OCI-LY3 (cell line): ENCODE results near the gene IBA57.

Experiments used
- H2AFZ ChIP-seq: fragments of 200-600, 300-600 bp; shearing (Covaris generic); 2 replicates; pipeline ENCODE4 v1.6.0; 2014; ENCODE audit warnings: antibody characterized with exemption, low read depth, low read length
- H3K27ac ChIP-seq: fragments of 200-600, 300-600 bp; sonication (generic); 2 replicates; pipeline ENCODE4 v1.5.1; 2014; ENCODE audit warnings: mild to moderate bottlenecking, low read length, moderate library complexity, mixed read lengths
- H3K27me3 ChIP-seq: fragments of 200-600, 300-600 bp; sonication (generic); 2 replicates; pipeline ENCODE4 v1.6.1; 2014; ENCODE audit warnings: low read depth, low read length, mixed read lengths
- H3K36me3 ChIP-seq: fragments of 200-600, 300-600 bp; sonication (generic); replicated peaks from 2 replicates; pipeline ENCODE3; 2014; ENCODE audit warnings: low read depth, low read length, mixed read lengths
- H3K4me1 ChIP-seq: fragments of 300-600, 200-600 bp; sonication (generic); 2 replicates; pipeline ENCODE4 v1.6.1; 2014; ENCODE audit warnings: low read length, mixed read lengths
- H3K4me2 ChIP-seq: fragments of 200-600, 300-600 bp; sonication (generic); 2 replicates; pipeline ENCODE4 v1.6.1; 2014; ENCODE audit warnings: low read length, mixed read lengths
- H3K4me3 ChIP-seq: fragments of 300-600, 200-600 bp; sonication (generic); 2 replicates; pipeline ENCODE4 v1.5.1; 2014; ENCODE audit warnings: antibody characterized with exemption, mild to moderate bottlenecking, low read length, moderate library complexity
- H3K79me2 ChIP-seq: fragments of 300-600, 200-600 bp; shearing (Covaris generic); 2 replicates; pipeline ENCODE4 v1.6.1; 2014; ENCODE audit warnings: mild to moderate bottlenecking, low read length, mixed read lengths
- H3K9ac ChIP-seq: fragments of 300-600, 200-600 bp; shearing (Covaris generic); 2 replicates; pipeline ENCODE4 v1.6.0; 2014; ENCODE audit warnings: mild to moderate bottlenecking, low read length, moderate library complexity
- H3K9me3 ChIP-seq: fragments of 200-600, 300-600 bp; shearing (Covaris generic); 2 replicates; pipeline ENCODE4 v1.6.1; 2014; ENCODE audit warnings: low read length, mixed read lengths; ENCODE audit not compliant: insufficient read depth
- H4K20me1 ChIP-seq: fragments of 200-600, 300-600 bp; sonication (generic); 2 replicates; pipeline ENCODE4 v1.6.1; 2016; ENCODE audit warnings: low read length, mixed read lengths; ENCODE audit not compliant: insufficient read depth
- EZH2phosphoT487 ChIP-seq: fragments of 200-600 bp; shearing (Covaris generic); IDR thresholded peaks from 2 replicates; pipeline ENCODE4 v1.6.1; 2018; ENCODE audit warnings: antibody characterized with exemption, mixed run types, low read depth
- TF ChIP-seq, protein P1 (sequence below): fragments of 200-600, 300-600 bp; sonication (generic); IDR thresholded peaks from 2 replicates; pipeline ENCODE4 v1.5.1; 2014; ENCODE audit warnings: antibody characterized with exemption, low read length, low read depth

IBA57 gene

DNA sequence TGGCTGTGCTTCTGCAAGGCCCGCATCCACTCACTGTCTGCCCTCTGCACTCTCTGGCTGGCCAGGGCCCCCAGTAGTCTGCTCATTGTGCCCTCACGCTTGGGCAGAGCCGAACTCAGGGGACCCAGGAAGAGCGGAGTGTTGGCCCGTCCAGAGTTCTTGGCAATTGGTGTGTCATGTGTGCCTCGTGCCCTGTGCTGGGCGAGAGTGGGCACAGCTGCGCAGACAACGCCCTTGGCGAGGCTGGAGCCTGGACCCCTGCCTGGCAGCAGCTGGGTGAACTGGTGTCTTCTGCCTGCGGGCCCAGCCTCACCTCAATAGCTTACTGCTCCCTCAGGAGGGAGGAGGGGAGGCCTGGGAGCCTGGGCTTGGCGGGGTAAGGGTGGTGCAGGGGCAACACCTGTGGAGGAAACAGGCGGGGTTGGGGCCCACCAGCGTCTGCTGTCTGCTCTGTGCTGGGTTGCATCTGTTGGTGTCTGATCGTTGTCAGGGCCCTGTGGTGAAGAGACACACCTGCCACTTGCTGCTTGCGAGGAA, 23.4 kb upstream of the IBA57 start:
- H3K9me3 ChIP-seq: no peaks in the 10 kb centered on the region
- no peaks in the 10 kb centered on the region for H3K27me3 ChIP-seq
- H3K27ac ChIP-seq: no peak overlapping the region
- no peak overlapping the region for H3K9ac ChIP-seq
- H3K4me2 ChIP-seq: peak overlapping the region; percentile 87
- TF ChIP-seq, protein P1, sequence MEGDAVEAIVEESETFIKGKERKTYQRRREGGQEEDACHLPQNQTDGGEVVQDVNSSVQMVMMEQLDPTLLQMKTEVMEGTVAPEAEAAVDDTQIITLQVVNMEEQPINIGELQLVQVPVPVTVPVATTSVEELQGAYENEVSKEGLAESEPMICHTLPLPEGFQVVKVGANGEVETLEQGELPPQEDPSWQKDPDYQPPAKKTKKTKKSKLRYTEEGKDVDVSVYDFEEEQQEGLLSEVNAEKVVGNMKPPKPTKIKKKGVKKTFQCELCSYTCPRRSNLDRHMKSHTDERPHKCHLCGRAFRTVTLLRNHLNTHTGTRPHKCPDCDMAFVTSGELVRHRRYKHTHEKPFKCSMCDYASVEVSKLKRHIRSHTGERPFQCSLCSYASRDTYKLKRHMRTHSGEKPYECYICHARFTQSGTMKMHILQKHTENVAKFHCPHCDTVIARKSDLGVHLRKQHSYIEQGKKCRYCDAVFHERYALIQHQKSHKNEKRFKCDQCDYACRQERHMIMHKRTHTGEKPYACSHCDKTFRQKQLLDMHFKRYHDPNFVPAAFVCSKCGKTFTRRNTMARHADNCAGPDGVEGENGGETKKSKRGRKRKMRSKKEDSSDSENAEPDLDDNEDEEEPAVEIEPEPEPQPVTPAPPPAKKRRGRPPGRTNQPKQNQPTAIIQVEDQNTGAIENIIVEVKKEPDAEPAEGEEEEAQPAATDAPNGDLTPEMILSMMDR: no peak
- no peak for TF ChIP-seq EZH2phosphoT487
- H3K4me3 ChIP-seq: no peak overlapping the region
- no peak overlapping the region for H2AFZ ChIP-seq
- peaks cover 66% of the 10 kb centered on the region for H3K79me2 ChIP-seq
- peaks cover 36% of the 10 kb centered on the region for H4K20me1 ChIP-seq
- H3K4me1 ChIP-seq: peaks cover 16% of the 10 kb centered on the region
- H3K36me3 ChIP-seq: peaks cover 9% of the 10 kb centered on the region

DNA sequence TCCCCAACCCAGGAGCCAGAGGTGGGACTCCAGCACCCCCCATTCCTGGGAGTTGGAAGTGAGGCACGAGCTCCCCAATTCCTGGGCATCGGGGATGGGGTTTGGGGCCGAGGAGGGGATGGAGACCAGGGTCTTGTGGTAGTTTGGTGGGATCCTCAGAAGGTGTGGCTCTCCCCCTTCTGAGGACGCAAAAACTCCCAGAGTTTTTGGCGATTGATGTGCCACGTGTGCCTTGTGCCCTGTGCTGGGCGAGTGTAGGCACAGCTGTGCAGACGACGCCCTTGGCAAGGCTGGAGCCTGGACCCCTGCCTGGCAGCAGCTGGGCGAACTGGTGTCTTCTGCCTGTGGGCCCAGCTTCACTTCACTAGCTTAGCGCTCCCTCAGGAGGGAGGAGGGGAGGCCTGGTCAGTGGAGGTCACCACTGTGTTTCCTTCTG, 22.9 kb upstream of the IBA57 start:
- Histone ChIP-seq H4K20me1 (peaks cover 36% of the 10 kb centered on the region), H3K4me1 (peaks cover 16% of the 10 kb centered on the region), H3K36me3 (peaks cover 9% of the 10 kb centered on the region), H3K9ac (no peak overlapping the region), H3K4me2 (no peak overlapping the region), H3K27me3 (no peaks in the 10 kb centered on the region), H3K27ac (no peak overlapping the region), H3K9me3 (no peaks in the 10 kb centered on the region), H2AFZ (no peak overlapping the region), H3K79me2 (peaks cover 66% of the 10 kb centered on the region), H3K4me3 (no peak overlapping the region)
- TF ChIP-seq EZH2phosphoT487: no peak
- TF ChIP-seq, protein P1: no peak

- no peaks in the 10 kb centered on the region for H3K27me3 ChIP-seq
- H2AFZ ChIP-seq: no peak overlapping the region
- no peaks in the 10 kb centered on the region for H3K9me3 ChIP-seq
- no peak overlapping the region for H3K27ac ChIP-seq
- peaks cover 39% of the 10 kb centered on the region for H4K20me1 ChIP-seq
- H3K36me3 ChIP-seq: peaks cover 12% of the 10 kb centered on the region
- peaks cover 10% of the 10 kb centered on the region for H3K4me1 ChIP-seq
- no peak overlapping the region for H3K4me3 ChIP-seq
- H3K9ac ChIP-seq: no peak overlapping the region
- H3K79me2 ChIP-seq: peaks cover 66% of the 10 kb centered on the region
- TF ChIP-seq EZH2phosphoT487: no peak
- TF ChIP-seq, protein P1: no peak
- H3K4me2 ChIP-seq: no peak overlapping the region
Observed at GRCh38 chr1:228143480-228144192, 22.0 kb upstream of the IBA57 start.

DNA sequence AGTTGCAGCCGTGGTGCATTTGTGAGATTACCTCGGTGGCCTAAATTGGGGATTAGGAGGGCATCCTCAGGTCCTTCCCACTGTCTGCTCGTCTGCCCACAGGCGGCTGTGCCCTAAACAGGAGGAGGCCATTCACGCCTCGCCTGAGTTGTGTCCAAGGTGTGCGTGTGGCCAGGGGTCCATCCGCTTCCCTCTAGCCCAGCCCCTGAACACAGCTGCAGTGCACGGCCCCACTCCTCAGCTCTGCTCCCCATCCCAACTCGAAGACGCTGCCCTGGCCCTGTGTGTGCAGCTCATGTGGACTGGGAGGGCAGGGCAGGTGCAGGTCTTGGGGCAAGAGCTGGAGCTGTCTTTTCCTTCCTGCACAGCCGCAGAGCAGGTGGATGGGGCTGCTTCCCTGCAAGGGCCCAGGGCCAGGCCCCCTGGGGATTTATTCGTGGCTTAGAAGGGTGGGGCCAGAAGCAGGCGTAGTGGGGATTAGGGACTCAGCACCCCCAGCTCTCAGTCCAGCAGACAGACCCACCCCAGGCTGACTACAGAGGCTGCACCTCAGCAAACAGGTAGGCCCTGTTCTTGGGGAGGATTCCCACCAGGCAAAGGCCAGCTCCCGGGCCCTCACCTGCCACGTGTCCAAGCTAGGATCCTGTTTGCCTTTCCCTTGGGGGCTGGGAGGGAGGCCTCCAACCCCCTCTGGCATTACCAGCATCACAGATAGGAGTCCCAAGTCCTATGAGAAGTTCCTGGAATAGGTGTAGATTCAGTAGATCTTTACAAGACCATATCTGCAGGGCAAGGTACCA, 21.2 kb upstream of the IBA57 start:
- Histone ChIP-seq H3K36me3 (peaks cover 12% of the 10 kb centered on the region), H3K27ac (no peak overlapping the region), H4K20me1 (peaks cover 39% of the 10 kb centered on the region), H3K79me2 (peaks cover 66% of the 10 kb centered on the region), H3K4me2 (no peak overlapping the region), H2AFZ (no peak overlapping the region), H3K9me3 (no peaks in the 10 kb centered on the region), H3K27me3 (no peaks in the 10 kb centered on the region), H3K4me1 (peaks cover 7% of the 10 kb centered on the region), H3K4me3 (no peak overlapping the region), H3K9ac (no peak overlapping the region)
- TF ChIP-seq EZH2phosphoT487: no peak
- TF ChIP-seq, protein P1: no peak
